Uterus (tissue), 4 donors: Measurements from ENCODE around the gene TNRC18. TPM values are rescaled to one million over a fixed set of nuclear protein-coding genes. Genes with fewer than 3 reads are reported as not detected.

Experiments
- DNase-seq, 2 donors: peaks; one replicate each; pipeline ENCODE4 v3.0.0-alpha.2; 2019 to 2020
- H3K27ac ChIP-seq, 2 donors: fragments of 200-600 bp; sonication (generic); 1 replicate in 1 of 2; 2 replicates in 1 of 2; pipeline ENCODE4 v1.5.1; 2016 to 2018
- H3K27me3 ChIP-seq, 2 donors: fragments of 200-600 bp; sonication (generic); one replicate each; pipeline ENCODE4 v1.5.1; 2018 to 2019; ENCODE audit warnings: control low read depth in 1 of 2
- H3K36me3 ChIP-seq, 2 donors: fragments of 200-600 bp; sonication (generic); one replicate each; pipeline ENCODE4 v1.5.1; 2019; ENCODE audit warnings: control low read depth in 1 of 2
- H3K4me1 ChIP-seq, 2 donors: fragments of 200-600 bp; sonication (generic); one replicate each; pipeline ENCODE4 v1.5.1; 2018 to 2019; ENCODE audit warnings: control low read depth in 1 of 2
- H3K4me3 ChIP-seq, 2 donors: fragments of 200-600 bp; sonication (generic); 1 replicate in 1 of 2; 2 replicates in 1 of 2; pipeline ENCODE4 v1.5.1; 2018 to 2019; ENCODE audit warnings: mild to moderate bottlenecking in 1 of 2
- H3K9me3 ChIP-seq, 2 donors: fragments of 200-600 bp; sonication (generic); one replicate each; pipeline ENCODE4 v1.5.1; 2019; ENCODE audit warnings: control low read depth in 1 of 2
- CTCF ChIP-seq, 4 experiments: fragments of 200-600 bp in 2 of 4; fragments of 450-650 bp in 2 of 4; sonication (generic) in 2 of 4; IDR thresholded peaks; one replicate each; pipeline ENCODE4 v1.5.1; 2016 to 2019; ENCODE audit warnings: antibody characterized with exemption in 4 of 4, mild to moderate bottlenecking in 2 of 4, moderate library complexity in 1 of 4
- POLR2A ChIP-seq, 2 donors: fragments of 450-650 bp; IDR thresholded peaks; one replicate each; pipeline ENCODE4 v1.6.1; 2016; ENCODE audit warnings: antibody characterized with exemption in 2 of 2, mild to moderate bottlenecking in 1 of 2, moderate library complexity in 1 of 2
- intact Hi-C: fragments of 100-400 bp; cut with DNase I; formaldehyde crosslinking; loops from one replicate; pipeline ENCODE4 v1.15.1; 2023; ENCODE audit warnings: low total_unique reads
- total RNA-seq, 4 donors: library from RNA; depleted of rRNA in 3 of 4; stranded (reverse); fragments of >200 nt in 3 of 4; gene quantifications; one replicate each; pipeline versions ENCODE4 v1.1.0 to v1.2.4, GENCODE V29; 2014 to 2023
- donor health status: DM: yes; HTN: yes; CAD: no.

Gene TNRC18
- total RNA-seq, 4 donors from 2014 or later: 28.2 to 179 (median 62.1) TPM

GRCh38 chr7:5350600-5351385 is 72.8 kb downstream of the TNRC18 start:
- Histone ChIP-seq H3K4me3 (no peak overlapping the region), H3K9me3 (no peaks in the 10 kb centered on the region), H3K36me3 (no peaks in the 10 kb centered on the region), H3K4me1 (peaks cover 0 to 18% of the 10 kb centered on the region in 2 donors), H3K27ac (peak overlapping the region in 1 of 2 donors; percentile 8), H3K27me3 (no peaks in the 10 kb centered on the region)
- TF ChIP-seq CTCF (IDR thresholded peaks at IDR 0.05) (no peak), POLR2A (IDR thresholded peaks at IDR 0.05) (no peak)
- intact Hi-C loops: no loop called here
- peak in 1 of 2 donors; percentile 14 for DNase-seq

- intact Hi-C loops: no loop called here
- H3K4me1 ChIP-seq: peaks cover 0 to 18% of the 10 kb centered on the region in 2 donors
Measured at GRCh38 chr7:5350174-5350463, 73.5 kb downstream of the TNRC18 start.

GRCh38 chr7:5349437-5350173 is 74.0 kb downstream of the TNRC18 start:
- TF ChIP-seq CTCF (IDR thresholded peaks at IDR 0.05): no peak
- no peak for TF ChIP-seq POLR2A (IDR thresholded peaks at IDR 0.05)
- Histone ChIP-seq H3K27ac (peak overlapping the region; percentile 8 to 49), H3K9me3 (no peaks in the 10 kb centered on the region), H3K4me3 (no peak overlapping the region), H3K36me3 (no peaks in the 10 kb centered on the region), H3K27me3 (no peaks in the 10 kb centered on the region), H3K4me1 (peaks cover 0 to 18% of the 10 kb centered on the region in 2 donors)
- DNase-seq: no peak
- intact Hi-C loops: no loop called here

More at GRCh38 chr7:5350174-5350463, 73.5 kb downstream of the TNRC18 start:
- Histone ChIP-seq H3K36me3 (no peaks in the 10 kb centered on the region), H3K27ac (peak overlapping the region; percentile 8 to 49), H3K4me3 (no peak overlapping the region), H3K9me3 (no peaks in the 10 kb centered on the region), H3K27me3 (no peaks in the 10 kb centered on the region)
- no peak for TF ChIP-seq CTCF (IDR thresholded peaks at IDR 0.05)
- DNase-seq: no peak

GRCh38 chr7:5349005-5349380 is 74.6 kb downstream of the TNRC18 start:
- no peaks in the 10 kb centered on the region for H3K36me3 ChIP-seq

More at GRCh38 chr7:5349005-5349380, 74.6 kb downstream of the TNRC18 start:
- Histone ChIP-seq H3K4me1 (peaks cover 0 to 18% of the 10 kb centered on the region in 2 donors), H3K9me3 (peaks cover 0 to 5% of the 10 kb centered on the region in 2 donors), H3K4me3 (no peak overlapping the region), H3K27ac (peak overlapping the region in 1 of 2 donors; percentile 15), H3K27me3 (no peaks in the 10 kb centered on the region)
- DNase-seq: no peak
- intact Hi-C loops: no loop called here
- TF ChIP-seq CTCF (IDR thresholded peaks at IDR 0.05) (no peak), POLR2A (IDR thresholded peaks at IDR 0.05) (no peak)
